MCF 10A (cell line): Measurements from ENCODE around the gene NEUROD1. TPM values are rescaled to one million over a fixed set of nuclear protein-coding genes. Genes with fewer than 3 reads are reported as not detected.

ENCODE experiments used
- BruUV-seq: library from RNA; stranded (reverse); fragments of 400-500 nt; replicated peaks from 2 replicates; lab custom pipeline; 2021; lab: Mats Ljungman, UMichigan
- CTCF ChIA-PET: fragments of 300-600 bp; sonication (Branson Sonifier 250); formaldehyde crosslinking; extraction: SDS; loops from one replicate; lab custom pipeline; 2021; ENCODE audit warnings: antibody characterized with exemption, inconsistent platforms; lab: Yijun Ruan, JAX
- POLR2A ChIA-PET: fragments of 300-600, 350-650 bp; sonication (Branson Sonifier 250); formaldehyde crosslinking; extraction: SDS; loops from one replicate; lab custom pipeline; 2020; ENCODE audit warnings: antibody characterized with exemption, inconsistent platforms; lab: Yijun Ruan, JAX
- DNase-seq: peaks from one replicate; pipeline ENCODE4 v3.0.0-alpha.2; 2018; ENCODE audit not compliant: unreplicated experiment
- H3K27ac Mint-ChIP-seq: one replicate; pipeline ENCODE4 v1.8.0; 2022; ENCODE audit warnings: mild to moderate bottlenecking, low read depth, mixed read lengths; ENCODE audit not compliant: unreplicated experiment
- H3K27me3 Mint-ChIP-seq: one replicate; pipeline ENCODE4 v1.8.0; 2022; ENCODE audit warnings: mixed read lengths; ENCODE audit not compliant: insufficient read depth, unreplicated experiment
- H3K36me3 Mint-ChIP-seq: one replicate; pipeline ENCODE4 v1.8.0; 2022; ENCODE audit warnings: mild to moderate bottlenecking, moderate library complexity, mixed read lengths; ENCODE audit not compliant: insufficient read depth, unreplicated experiment
- H3K4me1 Mint-ChIP-seq: one replicate; pipeline ENCODE4 v1.8.0; 2022; ENCODE audit warnings: mixed read lengths; ENCODE audit not compliant: insufficient read depth, unreplicated experiment
- H3K4me3 Mint-ChIP-seq: one replicate; pipeline ENCODE4 v1.8.0; 2022; ENCODE audit warnings: mild to moderate bottlenecking, moderate library complexity, mixed read lengths; ENCODE audit not compliant: unreplicated experiment
- H3K9me3 Mint-ChIP-seq: one replicate; pipeline ENCODE4 v1.8.0; 2022; ENCODE audit warnings: mixed read lengths; ENCODE audit not compliant: unreplicated experiment
- intact Hi-C: fragments of 100-400 bp; cut with micrococcal nuclease; formaldehyde crosslinking; loops from 2 replicates; pipeline ENCODE4 v1.14.1; 2022
- total RNA-seq: library from RNA; stranded (reverse); gene quantifications from 2 replicates; pipeline ENCODE4 v1.2.3, GENCODE V29; 2022
- TF ChIP-seq, protein P1 (sequence below): fragments of 200-600 bp; IDR thresholded peaks from one replicate; pipeline ENCODE4 v1.8.0; 2022; ENCODE audit warnings: antibody characterized with exemption, mild to moderate bottlenecking; ENCODE audit not compliant: unreplicated experiment

NEUROD1 gene
- total RNA-seq, 1 experiment from 2014 or later, result not detected

DNA sequence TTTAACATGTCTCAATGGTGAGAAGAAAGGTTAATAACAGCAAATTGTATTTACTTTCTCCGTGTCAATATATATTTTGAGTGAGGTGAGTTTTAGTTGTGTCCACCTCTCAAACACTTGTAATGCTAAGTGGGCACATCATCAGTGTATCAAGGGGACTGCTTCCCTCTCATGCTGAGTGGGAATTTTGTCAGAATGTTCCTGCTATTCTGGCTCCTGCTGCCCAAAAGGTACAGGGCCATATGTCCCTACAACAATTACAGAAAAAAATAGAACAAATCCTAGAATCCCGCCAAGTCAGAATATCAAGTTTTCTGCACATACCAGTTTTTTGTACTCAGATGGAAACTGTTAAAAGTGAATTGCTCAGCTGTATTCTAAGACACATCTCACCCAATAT lies 18.0 kb downstream of the NEUROD1 start:
- intact Hi-C loops, result no loop called here
- no TSS peak for BruUV-seq
- H3K36me3 Mint-ChIP-seq, result no peaks in the 10 kb centered on the region
- DNase-seq, result no peak
- CTCF ChIA-PET, result no interaction called here
- no peaks in the 10 kb centered on the region for H3K4me1 Mint-ChIP-seq
- H3K4me3 Mint-ChIP-seq, result no peak overlapping the region
- POLR2A ChIA-PET, result no interaction called here
- H3K9me3 Mint-ChIP-seq, result peaks cover 7% of the 10 kb centered on the region
- no peaks in the 10 kb centered on the region for H3K27me3 Mint-ChIP-seq
- H3K27ac Mint-ChIP-seq, result no peak overlapping the region
- TF ChIP-seq, protein P1, sequence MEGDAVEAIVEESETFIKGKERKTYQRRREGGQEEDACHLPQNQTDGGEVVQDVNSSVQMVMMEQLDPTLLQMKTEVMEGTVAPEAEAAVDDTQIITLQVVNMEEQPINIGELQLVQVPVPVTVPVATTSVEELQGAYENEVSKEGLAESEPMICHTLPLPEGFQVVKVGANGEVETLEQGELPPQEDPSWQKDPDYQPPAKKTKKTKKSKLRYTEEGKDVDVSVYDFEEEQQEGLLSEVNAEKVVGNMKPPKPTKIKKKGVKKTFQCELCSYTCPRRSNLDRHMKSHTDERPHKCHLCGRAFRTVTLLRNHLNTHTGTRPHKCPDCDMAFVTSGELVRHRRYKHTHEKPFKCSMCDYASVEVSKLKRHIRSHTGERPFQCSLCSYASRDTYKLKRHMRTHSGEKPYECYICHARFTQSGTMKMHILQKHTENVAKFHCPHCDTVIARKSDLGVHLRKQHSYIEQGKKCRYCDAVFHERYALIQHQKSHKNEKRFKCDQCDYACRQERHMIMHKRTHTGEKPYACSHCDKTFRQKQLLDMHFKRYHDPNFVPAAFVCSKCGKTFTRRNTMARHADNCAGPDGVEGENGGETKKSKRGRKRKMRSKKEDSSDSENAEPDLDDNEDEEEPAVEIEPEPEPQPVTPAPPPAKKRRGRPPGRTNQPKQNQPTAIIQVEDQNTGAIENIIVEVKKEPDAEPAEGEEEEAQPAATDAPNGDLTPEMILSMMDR, result no peak

DNA sequence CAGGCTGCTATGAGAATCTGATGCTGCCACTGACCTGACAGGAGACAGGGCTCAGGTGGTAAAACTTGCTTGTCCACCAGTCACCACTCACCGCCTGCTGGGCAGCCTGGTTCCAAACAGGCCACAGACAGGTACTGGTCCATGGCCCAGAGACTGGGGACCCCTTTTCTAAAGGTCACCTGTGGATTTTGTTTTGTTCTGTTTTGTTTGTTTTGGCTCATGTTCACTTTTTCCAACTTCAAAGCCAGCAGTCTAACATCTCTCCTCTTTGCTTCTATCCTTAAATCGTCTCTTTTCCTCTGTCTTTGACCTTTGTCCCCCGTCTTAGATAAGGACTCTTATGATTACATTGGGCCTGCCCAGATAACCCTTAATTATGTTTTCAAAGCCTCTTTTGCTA lies 20.1 kb downstream of the NEUROD1 start:
- BruUV-seq, result no TSS peak
- no peak for DNase-seq
- CTCF ChIA-PET, result no interaction called here
- Mint-ChIP-seq H3K4me1 (no peaks in the 10 kb centered on the region), H3K9me3 (no peaks in the 10 kb centered on the region), H3K36me3 (no peaks in the 10 kb centered on the region), H3K27me3 (no peaks in the 10 kb centered on the region), H3K27ac (no peak overlapping the region), H3K4me3 (no peak overlapping the region)
- POLR2A ChIA-PET, result no interaction called here
- intact Hi-C loops, result no loop called here
- TF ChIP-seq, protein P1, result no peak

DNA sequence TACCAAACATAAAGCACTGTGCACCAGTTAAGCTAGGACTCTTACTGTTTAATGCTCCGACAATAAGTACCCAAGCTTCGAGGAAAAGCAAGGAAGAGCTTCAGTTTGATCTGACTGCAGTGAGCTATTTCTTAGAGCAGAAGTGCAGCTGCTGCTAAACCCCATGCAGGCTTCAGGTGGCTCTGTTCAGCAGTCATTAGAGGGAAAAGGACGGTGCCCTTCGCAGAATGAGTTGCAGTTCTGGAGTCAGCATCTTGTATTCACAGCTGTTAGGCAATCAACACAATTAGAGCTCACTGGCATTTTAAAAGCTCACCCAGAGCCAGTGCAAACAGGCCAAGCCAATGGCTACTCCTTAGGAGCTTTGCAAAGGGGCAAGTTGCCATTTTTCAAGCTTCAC lies 21.9 kb downstream of the NEUROD1 start:
- CTCF ChIA-PET, result interaction anchor here (0.5 to 1.1 kb wide), 3 partner anchors 11 to 80 kb away, joined by 3 read pairs; no protein-coding TSS in a partner anchor

DNA sequence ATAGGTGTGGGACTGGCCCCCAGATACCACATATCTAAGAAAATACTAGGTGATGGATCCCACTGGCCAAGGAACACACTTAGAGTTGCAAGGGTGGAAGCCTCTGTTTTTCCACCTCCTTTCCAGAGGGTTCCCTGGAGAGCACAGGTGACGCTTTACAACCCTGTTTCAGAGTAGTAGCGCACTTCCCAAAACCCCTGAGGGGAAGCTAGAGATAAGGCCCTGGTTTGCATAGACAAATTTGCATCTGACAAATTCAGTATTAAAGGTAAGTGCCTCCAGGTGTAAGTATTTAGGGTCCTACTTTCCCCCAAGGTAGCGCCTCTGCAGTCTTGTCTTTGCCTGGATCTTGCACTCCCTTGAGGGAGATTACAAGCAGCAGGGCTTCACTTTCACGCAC lies 22.9 kb downstream of the NEUROD1 start:
- ChIA-PET CTCF (interaction anchor here (0.6 to 0.9 kb wide), 2 partner anchors 85 to 163 kb away, joined by 3 to 4 read pairs; no protein-coding TSS in a partner anchor), POLR2A (interaction anchor here (0.5 to 0.7 kb wide), 2 partner anchors 13 to 1147 kb away, joined by 3 to 4 read pairs; no protein-coding TSS in a partner anchor)
- intact Hi-C loops, result no loop called here
- no peak for DNase-seq
- no peaks in the 10 kb centered on the region for H3K9me3 Mint-ChIP-seq
- H3K4me1 Mint-ChIP-seq, result no peaks in the 10 kb centered on the region
- BruUV-seq, result no TSS peak
- TF ChIP-seq, protein P1, result no peak
- H3K27ac Mint-ChIP-seq, result no peak overlapping the region
- peak overlapping the region; percentile 66 for H3K4me3 Mint-ChIP-seq
- H3K27me3 Mint-ChIP-seq, result no peaks in the 10 kb centered on the region
- H3K36me3 Mint-ChIP-seq, result no peaks in the 10 kb centered on the region

More for the DNA sequence above, 21.9 kb downstream of the NEUROD1 start:
- H3K9me3 Mint-ChIP-seq, result no peaks in the 10 kb centered on the region
- POLR2A ChIA-PET, result interaction anchor here (1.1 kb wide), 1 partner anchor 430 kb away, joined by 3 read pairs; no protein-coding TSS in a partner anchor
- no peaks in the 10 kb centered on the region for H3K4me1 Mint-ChIP-seq
- H3K27me3 Mint-ChIP-seq, result no peaks in the 10 kb centered on the region
- BruUV-seq, result no TSS peak
- intact Hi-C loops, result no loop called here
- DNase-seq, result no peak
- no peak overlapping the region for H3K27ac Mint-ChIP-seq
- H3K4me3 Mint-ChIP-seq, result no peak overlapping the region
- TF ChIP-seq, protein P1, result no peak
- H3K36me3 Mint-ChIP-seq, result no peaks in the 10 kb centered on the region
